Measurements from ENCODE around the gene GCLC.
"Not testable (repeated sequence)": the region's sequence is repeated elsewhere in the genome, so short reads cannot be mapped to it uniquely, and the experiment has no call there.

Gene GCLC

GRCh38 chr6:53487080-53487479 is 57.8 kb downstream of the GCLC start:
- no peak for DNase-seq

GRCh38 chr6:53486679-53487078 is 58.2 kb downstream of the GCLC start:
- DNase-seq, result no peak

GRCh38 chr6:53484476-53485280 is 60.2 kb downstream of the GCLC start:
- peak; percentile 79 for DNase-seq

DNA sequence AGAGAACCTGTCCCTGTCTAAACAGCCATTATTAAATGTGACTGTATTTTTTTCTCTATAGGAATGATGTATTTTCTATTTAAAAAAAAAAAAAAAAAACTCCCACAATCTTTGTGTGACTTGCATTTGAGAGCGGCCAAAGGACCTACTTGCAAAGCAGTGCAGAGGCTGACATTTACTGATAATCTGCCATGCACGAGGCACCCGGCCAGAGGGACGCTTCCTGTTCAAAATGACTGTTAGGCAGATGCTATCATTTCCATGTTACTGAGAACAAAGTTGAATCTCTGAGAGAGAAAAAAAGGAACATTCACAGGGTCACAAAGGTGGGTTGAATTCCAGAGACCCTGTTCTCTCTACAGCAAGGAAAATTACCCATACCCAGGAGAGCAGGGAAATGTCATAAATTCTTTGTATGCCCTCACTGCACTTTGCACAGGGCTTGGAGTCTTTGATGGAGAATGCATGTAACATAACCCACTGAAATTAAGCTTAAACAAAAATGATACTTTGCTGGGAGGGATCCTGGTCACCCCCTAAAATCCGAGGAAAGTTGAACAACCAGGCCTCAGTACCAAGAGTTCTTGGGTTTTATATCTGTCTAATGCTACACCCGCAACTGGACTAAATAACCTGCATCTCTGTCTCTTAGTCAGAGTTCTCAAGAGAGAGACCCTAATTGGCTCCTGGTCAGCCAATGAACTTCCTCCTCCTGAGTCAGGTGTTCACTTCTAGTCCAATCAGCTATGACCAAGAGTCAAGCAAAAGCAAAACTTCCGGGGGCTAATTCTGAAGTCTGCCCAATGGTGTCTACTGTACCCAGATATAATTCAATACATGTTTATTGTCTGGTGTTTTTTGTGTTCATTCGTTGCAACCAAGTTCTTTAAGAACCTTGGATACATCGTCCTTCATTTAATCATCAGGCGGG is 61.2 kb downstream of the GCLC start:
- DNase-seq, result no peak

DNA sequence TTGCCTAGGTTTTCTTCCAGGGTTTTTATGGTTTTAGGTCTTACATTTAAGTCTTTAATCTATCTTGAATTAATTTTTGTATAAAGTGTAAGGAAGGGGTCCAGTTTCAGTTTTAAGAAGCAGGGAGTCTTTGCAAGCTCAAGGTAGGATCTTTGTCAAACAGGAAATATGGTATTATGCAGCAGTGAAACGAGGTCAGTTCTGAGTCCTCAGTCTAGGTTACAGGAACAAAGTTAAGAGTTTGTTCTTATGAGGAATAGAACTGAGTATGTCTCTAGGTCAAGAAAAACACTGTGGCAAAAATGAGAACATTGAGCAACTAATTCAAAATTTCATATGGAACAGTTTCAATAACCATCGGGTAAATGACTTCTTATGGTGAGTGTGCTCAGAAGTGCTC is 63.6 kb downstream of the GCLC start:
- no peak for DNase-seq

- DNase-seq, result not testable (repeated sequence)
These were observed 64.1 kb downstream of the GCLC start for GRCh38 chr6:53480774-53481173.

DNA sequence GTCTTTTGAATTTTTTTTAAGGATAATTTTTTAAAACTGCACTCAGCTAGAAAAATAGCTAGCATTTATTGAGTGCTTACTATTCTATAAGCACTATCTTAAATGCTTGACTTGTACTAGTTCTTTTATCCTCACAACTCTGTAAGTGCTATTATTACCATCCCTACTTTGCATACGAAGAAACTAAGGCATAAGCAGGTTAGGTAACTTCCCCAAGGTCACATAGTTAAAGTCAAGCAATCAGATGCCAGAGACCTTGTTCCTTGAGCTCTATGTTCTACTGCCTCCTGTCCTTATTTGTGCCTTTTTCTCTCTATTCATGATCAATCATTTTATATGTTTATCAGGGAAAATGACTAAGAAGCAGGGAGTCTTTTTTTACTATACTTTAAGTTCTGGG is 65.0 kb downstream of the GCLC start:
- DNase-seq, result no peak

DNA sequence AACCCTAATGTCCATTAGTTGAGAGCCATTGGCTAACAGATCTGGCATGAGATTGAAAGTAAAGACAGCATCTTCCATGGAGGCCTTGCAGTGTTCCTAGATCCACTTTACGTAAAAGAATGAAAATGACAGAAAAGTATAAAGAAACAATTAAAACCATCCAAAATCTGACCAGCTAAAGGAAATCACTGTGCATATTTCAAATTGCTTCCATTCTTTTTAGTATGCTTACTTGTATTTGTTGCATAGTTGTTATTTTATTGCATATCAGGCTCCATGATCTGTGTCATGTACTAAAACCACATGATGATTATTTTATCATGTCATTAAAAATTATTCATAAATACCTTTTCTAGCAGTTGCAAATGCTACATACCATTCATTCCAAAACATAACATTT is 67.9 kb downstream of the GCLC start:
- no peak for DNase-seq

- DNase-seq, result no peak
These were observed 70.9 kb downstream of the GCLC start for GRCh38 chr6:53474010-53474409.

GRCh38 chr6:53469163-53469562 is 75.7 kb downstream of the GCLC start:
- no peak for DNase-seq

- no peak for DNase-seq
These were observed 78.6 kb downstream of the GCLC start for GRCh38 chr6:53466257-53466656.

DNA sequence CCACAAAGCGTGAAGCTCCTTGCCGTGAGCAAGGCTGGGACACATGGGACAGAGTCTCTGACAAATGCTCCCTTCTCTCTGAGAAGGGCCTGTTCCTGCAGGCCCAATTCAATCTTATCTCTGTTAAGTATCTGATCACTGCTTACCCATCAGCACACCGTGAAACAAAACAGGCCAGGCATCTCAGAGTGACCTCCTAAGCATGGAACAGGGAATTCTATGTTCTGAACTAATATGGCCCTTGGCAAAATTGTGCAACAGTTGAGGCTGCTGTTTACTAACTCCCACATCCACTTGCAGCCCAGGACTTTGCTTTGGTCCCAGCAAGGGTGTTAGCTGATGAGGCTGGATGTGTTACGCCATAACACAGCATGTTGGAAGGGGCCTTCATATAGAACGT is 79.2 kb downstream of the GCLC start:
- no peak for DNase-seq

- DNase-seq, result no peak
These were observed 79.9 kb downstream of the GCLC start for GRCh38 chr6:53464927-53465460.

GRCh38 chr6:53464483-53464882 is 80.4 kb downstream of the GCLC start:
- DNase-seq, result no peak

GRCh38 chr6:53461696-53462095 is 83.2 kb downstream of the GCLC start:
- DNase-seq, result no peak

DNA sequence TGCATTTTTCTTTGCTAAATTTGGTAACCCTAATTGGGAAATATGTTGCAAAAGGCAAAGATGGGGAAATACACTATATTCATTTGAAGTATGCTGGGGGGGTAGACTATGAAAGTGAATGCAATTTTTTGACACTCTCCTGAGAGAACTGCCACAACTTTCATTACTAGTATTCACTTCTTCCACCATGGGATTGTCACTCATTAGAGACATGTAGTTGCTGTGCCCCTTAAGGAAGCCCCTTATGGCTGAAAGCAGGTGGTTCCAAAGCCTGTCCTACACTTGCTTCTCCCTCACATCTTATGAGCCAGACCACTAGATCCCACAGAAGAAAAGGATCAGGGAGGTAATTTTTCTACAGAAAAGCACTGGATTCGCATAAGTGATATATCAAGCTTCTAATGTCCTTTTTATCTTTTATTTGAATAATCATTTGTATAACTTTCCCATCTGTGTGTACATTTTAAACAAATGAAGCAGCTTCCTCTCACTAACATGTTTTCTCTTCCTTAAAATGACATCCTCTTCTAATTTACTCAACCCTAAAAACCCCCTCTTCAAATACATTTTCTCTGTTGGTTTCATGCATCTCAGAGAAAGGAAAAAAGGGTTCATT is 83.8 kb downstream of the GCLC start:
- DNase-seq, result no peak

- no peak for DNase-seq
These were observed 86.6 kb downstream of the GCLC start for GRCh38 chr6:53458105-53458866.

DNA sequence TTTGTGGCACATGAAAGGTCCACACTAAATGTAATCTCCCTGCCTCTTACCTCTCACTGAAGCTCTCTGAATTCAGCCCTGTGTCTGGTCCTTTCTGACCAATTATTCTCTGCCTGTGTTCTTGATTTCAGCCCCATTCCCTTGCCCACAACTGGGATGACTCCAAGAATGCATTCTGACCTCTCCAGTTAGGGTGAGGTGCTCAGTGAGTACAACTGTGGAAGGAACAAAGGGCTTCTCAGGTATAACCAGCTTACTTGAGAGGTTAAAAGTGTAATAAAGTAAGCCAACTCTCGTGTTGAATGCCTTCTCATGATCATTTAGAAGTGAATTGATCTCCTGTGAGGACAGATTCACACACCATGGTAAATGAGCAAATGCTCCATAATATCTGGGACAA is 88.1 kb downstream of the GCLC start:
- no peak for DNase-seq

- DNase-seq, result no peak
These were observed 89.2 kb downstream of the GCLC start for GRCh38 chr6:53455678-53456077.

GRCh38 chr6:53451165-53451564 is 93.7 kb downstream of the GCLC start:
- no peak for DNase-seq

DNA sequence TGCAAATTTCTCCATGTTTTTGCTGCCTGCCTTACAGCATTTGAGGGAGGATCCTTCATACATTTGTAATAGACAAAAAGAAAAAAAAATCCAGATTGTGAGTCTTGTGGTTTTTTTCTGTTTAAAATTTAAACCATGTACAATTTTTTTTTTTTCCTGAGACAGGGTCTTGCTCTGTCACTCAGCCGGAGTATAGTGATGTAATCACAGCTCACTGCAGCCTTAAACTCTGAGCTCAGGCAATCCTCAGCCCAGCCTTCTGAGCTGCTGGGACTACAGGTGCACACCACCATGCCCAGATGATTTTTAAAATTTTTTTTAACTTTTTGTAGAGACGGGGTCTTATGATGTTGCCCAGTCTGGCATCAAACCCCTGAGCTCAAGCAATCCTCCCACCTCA is 97.0 kb downstream of the GCLC start:
- no peak for DNase-seq
